ENCODE results near the gene EARS2.

The EARS2 gene

DNA sequence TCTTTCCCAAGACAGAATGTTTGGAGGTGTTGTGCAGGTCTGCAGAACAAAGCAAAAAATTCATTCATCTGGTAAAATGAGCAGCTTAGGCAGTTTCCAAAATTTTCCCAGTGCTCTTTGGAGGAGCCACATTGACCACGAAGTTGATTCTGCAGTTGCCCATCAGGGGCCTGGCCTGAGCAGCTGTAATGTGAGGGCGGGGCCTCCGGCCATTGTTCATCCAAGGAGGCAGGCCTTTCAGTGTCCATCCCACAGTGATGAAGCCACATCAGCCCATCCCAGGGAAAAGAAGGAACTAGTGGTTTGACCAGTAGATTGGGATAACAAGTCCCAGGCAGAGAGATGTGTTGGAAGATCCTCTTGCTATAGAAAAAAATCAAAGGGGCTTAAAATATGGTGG, 10.5 kb upstream of the EARS2 start:
- Histone ChIP-seq H3K79me2 (ENCODE audit: insufficient read depth, low read length) (no peaks in the 10 kb centered on the region), H3K4me2 (ENCODE audit: low read depth, low read length, poor library complexity, severe bottlenecking) (no peak overlapping the region), H4K20me1 (ENCODE audit: low read depth, low read length) (no peaks in the 10 kb centered on the region), H3K9me2 (replicated peaks; ENCODE audit: insufficient read depth, low read length) (no peaks in the 10 kb centered on the region), H3K27ac (ENCODE audit: low read depth, low read length) (no peak overlapping the region), H3K9ac (ENCODE audit: low read length) (no peak overlapping the region), H3F3A (ENCODE audit: insufficient read depth) (no peaks in the 10 kb centered on the region; the same call in 1 of the 2 replicates), H3K4me3 (ENCODE audit: insufficient read depth, low read length, poor library complexity, severe bottlenecking) (no peak overlapping the region), H2AFZ (ENCODE audit: low read depth, low read length, severe bottlenecking) (no peak overlapping the region), H3K36me3 (ENCODE audit: low read length) (no peaks in the 10 kb centered on the region; the same call in 1 of the 2 replicates), H3K27me3 (ENCODE audit: low read length) (no peaks in the 10 kb centered on the region), H3K9me3 (ENCODE audit: insufficient read depth, low read length) (no peaks in the 10 kb centered on the region)
- TF ChIP-seq EZH2phosphoT487 (conservative IDR thresholded peaks at IDR 0.05; ENCODE audit: low read length), result no peak
- TF ChIP-seq, protein P1, sequence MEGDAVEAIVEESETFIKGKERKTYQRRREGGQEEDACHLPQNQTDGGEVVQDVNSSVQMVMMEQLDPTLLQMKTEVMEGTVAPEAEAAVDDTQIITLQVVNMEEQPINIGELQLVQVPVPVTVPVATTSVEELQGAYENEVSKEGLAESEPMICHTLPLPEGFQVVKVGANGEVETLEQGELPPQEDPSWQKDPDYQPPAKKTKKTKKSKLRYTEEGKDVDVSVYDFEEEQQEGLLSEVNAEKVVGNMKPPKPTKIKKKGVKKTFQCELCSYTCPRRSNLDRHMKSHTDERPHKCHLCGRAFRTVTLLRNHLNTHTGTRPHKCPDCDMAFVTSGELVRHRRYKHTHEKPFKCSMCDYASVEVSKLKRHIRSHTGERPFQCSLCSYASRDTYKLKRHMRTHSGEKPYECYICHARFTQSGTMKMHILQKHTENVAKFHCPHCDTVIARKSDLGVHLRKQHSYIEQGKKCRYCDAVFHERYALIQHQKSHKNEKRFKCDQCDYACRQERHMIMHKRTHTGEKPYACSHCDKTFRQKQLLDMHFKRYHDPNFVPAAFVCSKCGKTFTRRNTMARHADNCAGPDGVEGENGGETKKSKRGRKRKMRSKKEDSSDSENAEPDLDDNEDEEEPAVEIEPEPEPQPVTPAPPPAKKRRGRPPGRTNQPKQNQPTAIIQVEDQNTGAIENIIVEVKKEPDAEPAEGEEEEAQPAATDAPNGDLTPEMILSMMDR (IDR thresholded peaks at IDR 0.05; ENCODE audit: insufficient read depth, low read length, poor library complexity, severe bottlenecking), result no peak

GRCh38 chr16:23566724-23567123, 9.6 kb upstream of the EARS2 start:
- no peaks in the 10 kb centered on the region for H3K9me2 ChIP-seq (replicated peaks; ENCODE audit: insufficient read depth, low read length)
- H2AFZ ChIP-seq (ENCODE audit: low read depth, low read length, severe bottlenecking), result no peak overlapping the region
- no peak overlapping the region for H3K27ac ChIP-seq (ENCODE audit: low read depth, low read length)
- H3K27me3 ChIP-seq (ENCODE audit: low read length), result no peaks in the 10 kb centered on the region
- H3K36me3 ChIP-seq (ENCODE audit: low read length), result no peaks in the 10 kb centered on the region; the same call in 1 of the 2 replicates
- no peaks in the 10 kb centered on the region; the same call in 1 of the 2 replicates for H3F3A ChIP-seq (ENCODE audit: insufficient read depth)
- no peak overlapping the region for H3K9ac ChIP-seq (ENCODE audit: low read length)
- no peak overlapping the region for H3K4me2 ChIP-seq (ENCODE audit: low read depth, low read length, poor library complexity, severe bottlenecking)
- no peaks in the 10 kb centered on the region for H3K79me2 ChIP-seq (ENCODE audit: insufficient read depth, low read length)
- no peaks in the 10 kb centered on the region for H3K9me3 ChIP-seq (ENCODE audit: insufficient read depth, low read length)
- H4K20me1 ChIP-seq (ENCODE audit: low read depth, low read length), result no peaks in the 10 kb centered on the region
- H3K4me3 ChIP-seq (ENCODE audit: insufficient read depth, low read length, poor library complexity, severe bottlenecking), result no peak overlapping the region
- TF ChIP-seq, protein P1 (IDR thresholded peaks at IDR 0.05; ENCODE audit: insufficient read depth, low read length, poor library complexity, severe bottlenecking), result no peak
- TF ChIP-seq EZH2phosphoT487 (conservative IDR thresholded peaks at IDR 0.05; ENCODE audit: low read length), result no peak

DNA sequence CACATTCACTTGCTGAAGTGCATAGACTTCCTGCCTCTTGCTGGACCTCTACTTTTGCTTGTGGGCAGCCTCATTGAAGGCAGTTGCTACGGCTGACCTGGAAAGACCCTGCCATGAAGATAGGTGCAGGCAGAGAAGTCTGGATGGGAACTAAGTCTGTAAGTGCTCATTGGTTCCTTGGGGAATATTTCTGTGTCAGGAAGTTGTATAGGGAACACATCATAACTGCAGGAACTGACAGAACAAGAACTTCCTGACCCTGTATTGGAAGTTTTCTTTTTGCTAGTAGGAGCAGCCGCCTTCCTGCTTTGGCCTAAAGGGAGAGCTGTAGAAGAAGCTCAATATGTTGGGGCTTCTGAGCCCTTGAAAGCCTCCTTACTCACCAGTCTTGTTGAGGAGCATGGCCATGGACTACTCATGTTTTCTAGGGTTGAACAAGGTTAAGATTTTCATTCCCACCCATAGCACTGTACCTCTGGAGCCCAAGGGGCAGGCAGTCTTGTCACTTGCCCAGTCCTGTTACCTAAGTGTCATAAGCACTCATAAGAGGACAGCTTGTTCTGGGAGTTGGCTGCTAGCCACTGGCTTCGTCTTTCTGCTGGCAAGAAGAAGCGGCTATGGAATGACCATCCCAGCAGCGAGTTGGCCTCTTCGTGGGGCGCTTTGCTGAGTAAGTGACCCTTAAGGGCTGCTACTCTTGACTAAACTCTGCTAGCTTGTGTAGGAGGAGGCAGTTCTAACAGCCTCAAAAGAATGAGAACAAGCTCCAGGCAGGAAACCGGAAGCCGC, 7.6 kb upstream of the EARS2 start:
- Histone ChIP-seq H3K9ac (ENCODE audit: low read length) (no peak overlapping the region), H3K9me3 (ENCODE audit: insufficient read depth, low read length) (no peaks in the 10 kb centered on the region), H3K4me2 (ENCODE audit: low read depth, low read length, poor library complexity, severe bottlenecking) (no peak overlapping the region), H3K36me3 (ENCODE audit: low read length) (no peaks in the 10 kb centered on the region), H3K79me2 (ENCODE audit: insufficient read depth, low read length) (peaks cover 3% of the 10 kb centered on the region; the same call in 1 of the 2 replicates), H3F3A (ENCODE audit: insufficient read depth) (peaks cover 5% of the 10 kb centered on the region; the same call in 1 of the 2 replicates), H3K4me3 (ENCODE audit: insufficient read depth, low read length, poor library complexity, severe bottlenecking) (no peak overlapping the region), H4K20me1 (ENCODE audit: low read depth, low read length) (no peaks in the 10 kb centered on the region), H2AFZ (ENCODE audit: low read depth, low read length, severe bottlenecking) (no peak overlapping the region), H3K27ac (ENCODE audit: low read depth, low read length) (no peak overlapping the region), H3K27me3 (ENCODE audit: low read length) (no peaks in the 10 kb centered on the region), H3K9me2 (replicated peaks; ENCODE audit: insufficient read depth, low read length) (no peaks in the 10 kb centered on the region)
- TF ChIP-seq, protein P1 (IDR thresholded peaks at IDR 0.05; ENCODE audit: insufficient read depth, low read length, poor library complexity, severe bottlenecking), result no peak
- TF ChIP-seq EZH2phosphoT487 (conservative IDR thresholded peaks at IDR 0.05; ENCODE audit: low read length), result no peak
